Trophoblast cell (in vitro differentiated cells and primary cell): ENCODE data around the gene SMARCA1.
A peak's percentile ranks its signal among the peaks of the same experiment; 100 is the strongest.

Experiments used
- DNase-seq, 2 donors: peaks; one replicate each; pipeline ENCODE4 v3.0.0-alpha.2; 2016
- H2AFZ ChIP-seq: 2 replicates; pipeline ENCODE4 v1.6.1; 2013; ENCODE audit warnings: low read length, moderate library complexity, mild to moderate bottlenecking; ENCODE audit not compliant: insufficient read depth, poor library complexity
- H2AK5ac ChIP-seq: 2 replicates; pipeline ENCODE4 v1.6.1; 2013; ENCODE audit warnings: mild to moderate bottlenecking, low read length
- H2BK120ac ChIP-seq: 2 replicates; pipeline ENCODE4 v1.6.1; 2013; ENCODE audit warnings: low read length, mild to moderate bottlenecking, moderate library complexity; ENCODE audit not compliant: insufficient read depth, poor library complexity
- H2BK12ac ChIP-seq: 2 replicates; pipeline ENCODE4 v1.6.1; 2013; ENCODE audit warnings: mild to moderate bottlenecking, low read length, moderate library complexity
- H2BK5ac ChIP-seq: 2 replicates; pipeline ENCODE4 v1.6.1; 2013; ENCODE audit warnings: low read length, low read depth, moderate library complexity, mild to moderate bottlenecking; ENCODE audit not compliant: poor library complexity
- H3K14ac ChIP-seq: 2 replicates; pipeline ENCODE4 v1.6.1; 2013; ENCODE audit warnings: mild to moderate bottlenecking, low read length
- H3K18ac ChIP-seq: 2 replicates; pipeline ENCODE4 v1.6.1; 2013; ENCODE audit warnings: mild to moderate bottlenecking, low read length
- H3K23ac ChIP-seq: 2 replicates; pipeline ENCODE4 v1.6.1; 2013; ENCODE audit warnings: low read length
- H3K27ac ChIP-seq: 2 replicates; pipeline ENCODE4 v1.5.1; 2013; ENCODE audit warnings: low read depth, mild to moderate bottlenecking, inconsistent platforms, low read length, moderate library complexity
- H3K27me3 ChIP-seq: 2 replicates; pipeline ENCODE4 v1.6.1; 2013; ENCODE audit warnings: inconsistent platforms, mild to moderate bottlenecking, low read length, moderate library complexity; ENCODE audit not compliant: insufficient read depth
- H3K36me3 ChIP-seq, 2 experiments: 1 replicate in 1 of 2; 2 replicates in 1 of 2; pipeline ENCODE4 v1.6.1; 2013; ENCODE audit warnings: low read length in 2 of 2, mild to moderate bottlenecking in 2 of 2, moderate library complexity in 1 of 2; ENCODE audit not compliant: insufficient read depth in 2 of 2, control insufficient read depth in 1 of 2
- H3K4ac ChIP-seq: 2 replicates; pipeline ENCODE4 v1.6.1; 2013; ENCODE audit warnings: low read depth, mild to moderate bottlenecking, low read length, moderate library complexity
- H3K4me1 ChIP-seq, 2 experiments: 1 replicate in 1 of 2; 2 replicates in 1 of 2; pipeline ENCODE4 v1.6.1; 2013; ENCODE audit warnings: low read length in 2 of 2, mild to moderate bottlenecking in 2 of 2, moderate library complexity in 1 of 2; ENCODE audit not compliant: insufficient read depth in 2 of 2, control insufficient read depth in 1 of 2
- H3K4me2 ChIP-seq: 2 replicates; pipeline ENCODE4 v1.6.1; 2013; ENCODE audit warnings: inconsistent platforms, mild to moderate bottlenecking, low read length, moderate library complexity
- H3K4me3 ChIP-seq: 2 replicates; pipeline ENCODE4 v1.5.1; 2013; ENCODE audit warnings: mild to moderate bottlenecking, low read depth, low read length, inconsistent platforms
- H3K79me1 ChIP-seq: one replicate; pipeline ENCODE4 v1.6.1; 2013; ENCODE audit warnings: low read length
- H3K79me2 ChIP-seq: 2 replicates; pipeline ENCODE4 v1.6.1; 2013; ENCODE audit warnings: low read length, mild to moderate bottlenecking; ENCODE audit not compliant: control insufficient read depth, insufficient read depth, poor library complexity
- H3K9ac ChIP-seq: 2 replicates; pipeline ENCODE4 v1.6.1; 2013; ENCODE audit warnings: mild to moderate bottlenecking, low read length
- H3K9me3 ChIP-seq: 2 replicates; pipeline ENCODE4 v1.6.1; 2013; ENCODE audit warnings: low read depth, mild to moderate bottlenecking, control low read depth, inconsistent platforms, low read length; ENCODE audit not compliant: insufficient read depth
- H4K12ac ChIP-seq: 2 replicates; pipeline ENCODE4 v1.6.1; 2013; ENCODE audit warnings: low read depth, mild to moderate bottlenecking, low read length, moderate library complexity
- H4K8ac ChIP-seq: 2 replicates; pipeline ENCODE4 v1.6.1; 2013; ENCODE audit warnings: low read depth, mild to moderate bottlenecking, low read length, moderate library complexity
- H4K91ac ChIP-seq: one replicate; pipeline ENCODE4 v1.6.1; 2013; ENCODE audit warnings: low read depth, mild to moderate bottlenecking, low read length, moderate library complexity
- WGBS: extraction: QIAGEN DNeasy Blood & Tissue Kit; methylation state at CpG from one replicate; pipeline ENCODE4 v1.1.7; 2013; ENCODE audit warnings: missing lambda C conversion rate; ENCODE audit not compliant: insufficient read length, insufficient coverage; ENCODE audit errors: extremely low coverage; 5-methylcytosine and 5-hydroxymethylcytosine counted together

The SMARCA1 gene

GRCh38 chrX:129522184-129523078 lies 859 bp downstream of the SMARCA1 start:
- Histone ChIP-seq H3K27me3 (no peaks in the 10 kb centered on the region), H4K91ac (peak overlapping the region; percentile 88), H3K23ac (no peak overlapping the region), H2AFZ (peak overlapping the region; percentile 61), H3K27ac (peak overlapping the region; percentile 82), H3K14ac (peak overlapping the region; percentile 100), H3K4me1 (no peaks in the 10 kb centered on the region), H2BK120ac (no peak overlapping the region), H3K4ac (peak overlapping the region; percentile 46), H3K9me3 (no peaks in the 10 kb centered on the region), H3K79me1 (peaks cover 12% of the 10 kb centered on the region), H2AK5ac (no peak overlapping the region), H3K9ac (peak overlapping the region; percentile 84), H2BK12ac (no peak overlapping the region), H4K8ac (peak overlapping the region; percentile 89), H3K18ac (peak overlapping the region; percentile 35), H3K4me3 (peak overlapping the region; percentile 99), H3K79me2 (peaks cover 6% of the 10 kb centered on the region), H2BK5ac (peak overlapping the region; percentile 81), H3K4me2 (peak overlapping the region; percentile 66), H3K36me3 (no peaks in the 10 kb centered on the region), H4K12ac (no peak overlapping the region)
- DNase-seq = peak; percentile 3 to 21
- no CpG with 5 or more reads among the region's 56 CpGs for WGBS

DNA sequence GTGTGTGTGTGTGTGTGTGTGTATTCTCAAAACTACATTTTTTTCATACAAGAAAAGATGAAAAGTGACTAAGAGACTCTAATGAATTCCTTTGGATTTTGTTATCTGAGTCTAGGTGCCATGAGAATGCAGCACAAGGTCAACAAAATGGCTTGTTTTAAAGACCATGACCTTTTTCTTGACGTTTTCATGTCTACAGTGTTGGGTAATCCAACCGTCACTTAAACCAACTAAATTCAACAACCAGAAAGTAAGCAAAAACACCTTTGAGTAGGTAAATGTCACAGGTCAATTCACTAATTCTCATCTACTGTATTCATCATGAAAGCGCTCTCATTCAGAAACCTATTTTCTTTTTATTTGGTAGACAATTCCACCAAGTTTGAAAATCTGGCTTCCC lies 3.1 kb downstream of the SMARCA1 start:
- no peak overlapping the region for H3K4me2 ChIP-seq
- peaks cover 6% of the 10 kb centered on the region for H3K79me2 ChIP-seq
- H2BK5ac ChIP-seq = no peak overlapping the region
- no peak overlapping the region for H2AK5ac ChIP-seq
- H3K9ac ChIP-seq = no peak overlapping the region
- no peak overlapping the region for H4K91ac ChIP-seq
- H3K4me1 ChIP-seq = no peaks in the 10 kb centered on the region
- no peak overlapping the region for H2BK12ac ChIP-seq
- H3K27ac ChIP-seq = no peak overlapping the region
- H4K12ac ChIP-seq = no peak overlapping the region
- H3K36me3 ChIP-seq = peaks cover 2% of the 10 kb centered on the region in 2 experiments
- no CpG with 5 or more reads among the region's 3 CpGs for WGBS
- no peak overlapping the region for H2BK120ac ChIP-seq
- no peaks in the 10 kb centered on the region for H3K27me3 ChIP-seq
- H3K4me3 ChIP-seq = no peak overlapping the region
- no peak overlapping the region for H3K18ac ChIP-seq
- H2AFZ ChIP-seq = no peak overlapping the region
- H3K4ac ChIP-seq = no peak overlapping the region
- H3K9me3 ChIP-seq = no peaks in the 10 kb centered on the region
- no peak overlapping the region for H3K23ac ChIP-seq
- H3K79me1 ChIP-seq = peaks cover 12% of the 10 kb centered on the region
- H4K8ac ChIP-seq = no peak overlapping the region
- no peak for DNase-seq
- H3K14ac ChIP-seq = no peak overlapping the region

DNA sequence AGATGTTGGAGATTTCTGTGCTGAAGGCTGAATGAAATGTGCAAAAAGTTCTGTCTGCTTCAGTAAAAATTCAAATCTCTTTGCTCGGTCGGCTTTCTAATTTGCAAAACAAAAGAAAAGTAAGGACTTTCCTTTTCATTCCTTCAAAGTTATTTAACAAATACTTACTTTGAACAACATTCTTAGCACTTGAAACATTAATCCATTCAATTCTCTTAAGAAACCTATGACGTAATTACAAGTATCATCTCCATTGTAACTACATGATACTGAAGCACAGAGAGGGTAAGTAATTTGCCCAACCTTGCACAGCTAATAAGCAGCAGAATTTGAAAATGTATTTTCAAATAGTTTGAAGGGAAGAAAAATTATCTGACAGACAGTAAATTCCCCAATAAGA lies 6.9 kb downstream of the SMARCA1 start:
- Histone ChIP-seq H4K12ac (no peak overlapping the region), H3K27me3 (no peaks in the 10 kb centered on the region), H3K79me1 (no peaks in the 10 kb centered on the region), H3K36me3 (peaks cover 6 to 10% of the 10 kb centered on the region in 2 experiments), H3K9ac (no peak overlapping the region), H4K91ac (no peak overlapping the region), H3K27ac (no peak overlapping the region), H3K4me3 (no peak overlapping the region), H2AFZ (no peak overlapping the region), H3K23ac (no peak overlapping the region), H3K9me3 (no peaks in the 10 kb centered on the region), H3K4me2 (no peak overlapping the region), H4K8ac (no peak overlapping the region), H2AK5ac (no peak overlapping the region), H3K79me2 (no peaks in the 10 kb centered on the region), H3K14ac (no peak overlapping the region), H3K4me1 (no peaks in the 10 kb centered on the region), H2BK120ac (no peak overlapping the region), H3K4ac (no peak overlapping the region), H2BK12ac (no peak overlapping the region), H2BK5ac (no peak overlapping the region), H3K18ac (no peak overlapping the region)
- DNase-seq = no peak
- WGBS = no CpG with 5 or more reads among the region's 3 CpGs

- H2BK120ac ChIP-seq = no peak overlapping the region
- H3K14ac ChIP-seq = no peak overlapping the region
- no peak overlapping the region for H2BK12ac ChIP-seq
- no peak overlapping the region for H3K27ac ChIP-seq
- no peaks in the 10 kb centered on the region for H3K4me1 ChIP-seq
- H4K91ac ChIP-seq = no peak overlapping the region
- H3K4me2 ChIP-seq = no peak overlapping the region
- H2AFZ ChIP-seq = no peak overlapping the region
- no peaks in the 10 kb centered on the region for H3K9me3 ChIP-seq
- H4K12ac ChIP-seq = no peak overlapping the region
- H3K4me3 ChIP-seq = no peak overlapping the region
- H3K4ac ChIP-seq = no peak overlapping the region
- no peaks in the 10 kb centered on the region for H3K79me2 ChIP-seq
- no peak overlapping the region for H3K23ac ChIP-seq
- H3K18ac ChIP-seq = no peak overlapping the region
- no peak overlapping the region for H4K8ac ChIP-seq
- H3K9ac ChIP-seq = no peak overlapping the region
- no peak overlapping the region for H2BK5ac ChIP-seq
- DNase-seq = no peak
- H3K36me3 ChIP-seq = peaks cover 10% of the 10 kb centered on the region in 2 experiments
- no CpG with 5 or more reads among the region's 2 CpGs for WGBS
- H3K27me3 ChIP-seq = no peaks in the 10 kb centered on the region
- H2AK5ac ChIP-seq = no peak overlapping the region
- no peaks in the 10 kb centered on the region for H3K79me1 ChIP-seq
These were observed 10.9 kb downstream of the SMARCA1 start for GRCh38 chrX:129512409-129512808.
